ENCODE measurements around the gene CDK1.

CDK1 gene

GRCh38 chr10:60760711-60761210 is 17.5 kb upstream of the CDK1 start:
- DNase-seq (ENCODE audit: low read depth in 1 of 2, low spot score in 1 of 2): no peak
- TF ChIP-seq, protein P1, sequence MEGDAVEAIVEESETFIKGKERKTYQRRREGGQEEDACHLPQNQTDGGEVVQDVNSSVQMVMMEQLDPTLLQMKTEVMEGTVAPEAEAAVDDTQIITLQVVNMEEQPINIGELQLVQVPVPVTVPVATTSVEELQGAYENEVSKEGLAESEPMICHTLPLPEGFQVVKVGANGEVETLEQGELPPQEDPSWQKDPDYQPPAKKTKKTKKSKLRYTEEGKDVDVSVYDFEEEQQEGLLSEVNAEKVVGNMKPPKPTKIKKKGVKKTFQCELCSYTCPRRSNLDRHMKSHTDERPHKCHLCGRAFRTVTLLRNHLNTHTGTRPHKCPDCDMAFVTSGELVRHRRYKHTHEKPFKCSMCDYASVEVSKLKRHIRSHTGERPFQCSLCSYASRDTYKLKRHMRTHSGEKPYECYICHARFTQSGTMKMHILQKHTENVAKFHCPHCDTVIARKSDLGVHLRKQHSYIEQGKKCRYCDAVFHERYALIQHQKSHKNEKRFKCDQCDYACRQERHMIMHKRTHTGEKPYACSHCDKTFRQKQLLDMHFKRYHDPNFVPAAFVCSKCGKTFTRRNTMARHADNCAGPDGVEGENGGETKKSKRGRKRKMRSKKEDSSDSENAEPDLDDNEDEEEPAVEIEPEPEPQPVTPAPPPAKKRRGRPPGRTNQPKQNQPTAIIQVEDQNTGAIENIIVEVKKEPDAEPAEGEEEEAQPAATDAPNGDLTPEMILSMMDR (IDR thresholded peaks at IDR 0.05; ENCODE audit: insufficient read depth, low read length): no peak
- TF ChIP-seq SPI1 (IDR thresholded peaks at IDR 0.05; ENCODE audit: borderline replicate concordance, low read depth) (no peak), GABPA (IDR thresholded peaks at IDR 0.05; ENCODE audit: low read depth) (no peak), POLR2AphosphoS5 (IDR thresholded peaks at IDR 0.05; ENCODE audit: low read depth) (no peak)
- TF ChIP-seq, protein P2, sequence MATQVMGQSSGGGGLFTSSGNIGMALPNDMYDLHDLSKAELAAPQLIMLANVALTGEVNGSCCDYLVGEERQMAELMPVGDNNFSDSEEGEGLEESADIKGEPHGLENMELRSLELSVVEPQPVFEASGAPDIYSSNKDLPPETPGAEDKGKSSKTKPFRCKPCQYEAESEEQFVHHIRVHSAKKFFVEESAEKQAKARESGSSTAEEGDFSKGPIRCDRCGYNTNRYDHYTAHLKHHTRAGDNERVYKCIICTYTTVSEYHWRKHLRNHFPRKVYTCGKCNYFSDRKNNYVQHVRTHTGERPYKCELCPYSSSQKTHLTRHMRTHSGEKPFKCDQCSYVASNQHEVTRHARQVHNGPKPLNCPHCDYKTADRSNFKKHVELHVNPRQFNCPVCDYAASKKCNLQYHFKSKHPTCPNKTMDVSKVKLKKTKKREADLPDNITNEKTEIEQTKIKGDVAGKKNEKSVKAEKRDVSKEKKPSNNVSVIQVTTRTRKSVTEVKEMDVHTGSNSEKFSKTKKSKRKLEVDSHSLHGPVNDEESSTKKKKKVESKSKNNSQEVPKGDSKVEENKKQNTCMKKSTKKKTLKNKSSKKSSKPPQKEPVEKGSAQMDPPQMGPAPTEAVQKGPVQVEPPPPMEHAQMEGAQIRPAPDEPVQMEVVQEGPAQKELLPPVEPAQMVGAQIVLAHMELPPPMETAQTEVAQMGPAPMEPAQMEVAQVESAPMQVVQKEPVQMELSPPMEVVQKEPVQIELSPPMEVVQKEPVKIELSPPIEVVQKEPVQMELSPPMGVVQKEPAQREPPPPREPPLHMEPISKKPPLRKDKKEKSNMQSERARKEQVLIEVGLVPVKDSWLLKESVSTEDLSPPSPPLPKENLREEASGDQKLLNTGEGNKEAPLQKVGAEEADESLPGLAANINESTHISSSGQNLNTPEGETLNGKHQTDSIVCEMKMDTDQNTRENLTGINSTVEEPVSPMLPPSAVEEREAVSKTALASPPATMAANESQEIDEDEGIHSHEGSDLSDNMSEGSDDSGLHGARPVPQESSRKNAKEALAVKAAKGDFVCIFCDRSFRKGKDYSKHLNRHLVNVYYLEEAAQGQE (IDR thresholded peaks at IDR 0.05; ENCODE audit: insufficient replicate concordance, low read depth): no peak
- no peaks in the 10 kb centered on the region for H3K27me3 ChIP-seq (ENCODE audit: insufficient read depth, poor library complexity, severe bottlenecking)
- no peak overlapping the region for H3K27ac ChIP-seq (replicated peaks)
- no peak overlapping the region for H3K4me3 ChIP-seq (replicated peaks; ENCODE audit: insufficient read depth, low read length)

DNA sequence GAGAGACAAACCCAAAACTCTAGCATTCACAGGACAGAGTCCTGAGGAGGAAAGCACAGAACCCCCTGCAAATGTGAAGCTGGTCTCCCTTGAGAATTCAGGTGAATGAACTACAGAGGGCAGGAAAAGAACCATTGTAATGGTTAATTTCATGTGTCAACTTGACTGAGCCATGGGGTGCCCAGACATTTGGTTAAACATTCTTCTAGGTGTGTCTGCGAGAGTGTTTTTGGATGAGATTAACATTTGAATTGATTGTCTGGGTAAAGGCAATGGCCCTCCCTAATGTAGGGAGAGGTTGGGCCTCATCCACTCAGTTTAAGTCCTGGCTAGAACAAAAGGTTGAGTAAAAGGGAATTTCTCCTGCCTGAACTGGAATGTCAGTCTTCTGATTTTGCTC is 15.7 kb upstream of the CDK1 start:
- H3K27me3 ChIP-seq (ENCODE audit: insufficient read depth, poor library complexity, severe bottlenecking): no peaks in the 10 kb centered on the region
- H3K27ac ChIP-seq (replicated peaks): no peak overlapping the region
- H3K4me3 ChIP-seq (replicated peaks; ENCODE audit: insufficient read depth, low read length): no peak overlapping the region
- no peak for DNase-seq (ENCODE audit: low read depth in 1 of 2, low spot score in 1 of 2)
- TF ChIP-seq POLR2AphosphoS5 (IDR thresholded peaks at IDR 0.05; ENCODE audit: low read depth) (no peak), GABPA (IDR thresholded peaks at IDR 0.05; ENCODE audit: low read depth) (no peak), SPI1 (IDR thresholded peaks at IDR 0.05; ENCODE audit: borderline replicate concordance, low read depth) (no peak)
- TF ChIP-seq, protein P1 (IDR thresholded peaks at IDR 0.05; ENCODE audit: insufficient read depth, low read length): no peak
- TF ChIP-seq, protein P2 (IDR thresholded peaks at IDR 0.05; ENCODE audit: insufficient replicate concordance, low read depth): no peak

GRCh38 chr10:60767424-60767823 is 10.9 kb upstream of the CDK1 start:
- no peak for DNase-seq (ENCODE audit: low read depth in 1 of 2, low spot score in 1 of 2)
- TF ChIP-seq POLR2AphosphoS5 (IDR thresholded peaks at IDR 0.05; ENCODE audit: low read depth): no peak
- TF ChIP-seq, protein P1 (IDR thresholded peaks at IDR 0.05; ENCODE audit: insufficient read depth, low read length): no peak
- TF ChIP-seq, protein P2 (IDR thresholded peaks at IDR 0.05; ENCODE audit: insufficient replicate concordance, low read depth): no peak
- TF ChIP-seq SPI1 (IDR thresholded peaks at IDR 0.05; ENCODE audit: borderline replicate concordance, low read depth): no peak
- no peak for TF ChIP-seq GABPA (IDR thresholded peaks at IDR 0.05; ENCODE audit: low read depth)
- no peak overlapping the region for H3K27ac ChIP-seq (replicated peaks)
- no peak overlapping the region for H3K4me3 ChIP-seq (replicated peaks; ENCODE audit: insufficient read depth, low read length)
- no peaks in the 10 kb centered on the region for H3K27me3 ChIP-seq (ENCODE audit: insufficient read depth, poor library complexity, severe bottlenecking)

Data from HL-60 (cell line).